Activated naive CD4-positive, alpha-beta T cell treated with anti-CD3 and anti-CD28 coated beads for 36 hours (primary cell): ENCODE data around the gene FUT1. TPM values are rescaled to one million over a fixed set of nuclear protein-coding genes. Genes with fewer than 3 reads are reported as not detected.
"Not testable (repeated sequence)": the region's sequence is repeated elsewhere in the genome, so short reads cannot be mapped to it uniquely, and the experiment has no call there.

Source experiments
- CTCF ChIA-PET: fragments of 350-600 bp; sonication (Branson Sonifier 250); formaldehyde crosslinking; loops from one replicate; lab custom pipeline; 2021; ENCODE audit warnings: antibody characterized with exemption; lab: Charles Lee
- DNase-seq: peaks from one replicate; pipeline ENCODE4 v3.0.0-alpha.2; 2020
- H3K27ac Mint-ChIP-seq: one replicate; pipeline ENCODE4 v1.8.0; 2021; ENCODE audit warnings: mild to moderate bottlenecking, mixed read lengths
- H3K27me3 Mint-ChIP-seq: one replicate; pipeline ENCODE4 v1.8.0; 2021; ENCODE audit warnings: low read depth, mixed read lengths
- H3K36me3 Mint-ChIP-seq: one replicate; pipeline ENCODE4 v1.8.0; 2021; ENCODE audit warnings: low read depth, mixed read lengths
- H3K4me1 Mint-ChIP-seq: one replicate; pipeline ENCODE4 v1.8.0; 2021; ENCODE audit warnings: low read depth, mixed read lengths
- H3K4me3 Mint-ChIP-seq: one replicate; pipeline ENCODE4 v1.8.0; 2021; ENCODE audit warnings: mild to moderate bottlenecking, moderate library complexity, mixed read lengths
- H3K9me3 Mint-ChIP-seq: one replicate; pipeline ENCODE4 v1.8.0; 2021; ENCODE audit warnings: mixed read lengths
- intact Hi-C: fragments of 100-400 bp; cut with micrococcal nuclease; formaldehyde crosslinking; loops from one replicate; pipeline ENCODE4 v1.15.1; 2023
- total RNA-seq, 2 experiments: library from RNA; stranded (reverse); gene quantifications; one replicate each; pipeline ENCODE4 v1.2.3, GENCODE V29; 2021

FUT1 gene
- total RNA-seq, 2 experiments from 2014 or later, result 0.07 to 0.12 TPM

GRCh38 chr19:48786422-48786821 is 34.0 kb upstream of the FUT1 start:
- CTCF ChIA-PET, result interaction anchor here (0.7 to 8.5 kb wide), 4 partner anchors 13 to 78 kb away, joined by 3 to 121 read pairs (median 3); no protein-coding TSS in a partner anchor
- H3K27ac Mint-ChIP-seq, H3K4me3 Mint-ChIP-seq, H3K9me3 Mint-ChIP-seq, intact Hi-C loops, DNase-seq, H3K27me3 Mint-ChIP-seq, H3K4me1 Mint-ChIP-seq, H3K36me3 Mint-ChIP-seq: not testable (repeated sequence)

- H3K9me3 Mint-ChIP-seq, result no peaks in the 10 kb centered on the region
- no peaks in the 10 kb centered on the region for H3K36me3 Mint-ChIP-seq
- H3K27ac Mint-ChIP-seq, result no peak overlapping the region
- H3K4me1 Mint-ChIP-seq, result peaks cover 2% of the 10 kb centered on the region
- DNase-seq, result no peak
- CTCF ChIA-PET, result interaction anchor here (0.6 to 8.5 kb wide), 6 partner anchors 11 to 186 kb away, joined by 3 to 121 read pairs (median 4); no protein-coding TSS in a partner anchor
- intact Hi-C loops, result no loop called here
- peaks cover 3% of the 10 kb centered on the region for H3K27me3 Mint-ChIP-seq
- no peak overlapping the region for H3K4me3 Mint-ChIP-seq
Measured at GRCh38 chr19:48784527-48784926, 32.1 kb upstream of the FUT1 start.

- intact Hi-C loops, result no loop called here
- H3K4me3 Mint-ChIP-seq, result no peak overlapping the region
- H3K36me3 Mint-ChIP-seq, result no peaks in the 10 kb centered on the region
- no peaks in the 10 kb centered on the region for H3K9me3 Mint-ChIP-seq
- CTCF ChIA-PET, result interaction anchor here (1.2 kb wide), 1 partner anchor 14 kb away, joined by 3 read pairs; no protein-coding TSS in a partner anchor
- no peak overlapping the region for H3K27ac Mint-ChIP-seq
- H3K4me1 Mint-ChIP-seq, result peaks cover 2% of the 10 kb centered on the region
- peaks cover 3% of the 10 kb centered on the region for H3K27me3 Mint-ChIP-seq
- no peak for DNase-seq
Measured at GRCh38 chr19:48780631-48781391, 28.4 kb upstream of the FUT1 start.

- Mint-ChIP-seq H3K4me3 (no peak overlapping the region), H3K9me3 (no peaks in the 10 kb centered on the region), H3K36me3 (no peaks in the 10 kb centered on the region), H3K27me3 (peaks cover 3% of the 10 kb centered on the region), H3K4me1 (peaks cover 2% of the 10 kb centered on the region), H3K27ac (no peak overlapping the region)
- CTCF ChIA-PET, result interaction anchor here (1.2 to 1.6 kb wide), 3 partner anchors 8 to 65 kb away, joined by 3 to 9 read pairs (median 3); no protein-coding TSS in a partner anchor
- no peak for DNase-seq
- intact Hi-C loops, result no loop called here
Measured at GRCh38 chr19:48779636-48780035, 27.2 kb upstream of the FUT1 start.

GRCh38 chr19:48777720-48778119 is 25.3 kb upstream of the FUT1 start:
- DNase-seq, result no peak
- no peaks in the 10 kb centered on the region for H3K36me3 Mint-ChIP-seq
- H3K27ac Mint-ChIP-seq, result no peak overlapping the region
- CTCF ChIA-PET, result no interaction called here
- peaks cover 2% of the 10 kb centered on the region for H3K4me1 Mint-ChIP-seq
- intact Hi-C loops, result no loop called here
- H3K4me3 Mint-ChIP-seq, result no peak overlapping the region
- peaks cover 3% of the 10 kb centered on the region for H3K27me3 Mint-ChIP-seq
- H3K9me3 Mint-ChIP-seq, result no peaks in the 10 kb centered on the region

GRCh38 chr19:48777139-48777538 is 24.7 kb upstream of the FUT1 start:
- CTCF ChIA-PET, result no interaction called here
- H3K27me3 Mint-ChIP-seq, result peaks cover 2% of the 10 kb centered on the region
- H3K4me1 Mint-ChIP-seq, result no peaks in the 10 kb centered on the region
- no peaks in the 10 kb centered on the region for H3K9me3 Mint-ChIP-seq
- no peak overlapping the region for H3K27ac Mint-ChIP-seq
- no peaks in the 10 kb centered on the region for H3K36me3 Mint-ChIP-seq
- no peak overlapping the region for H3K4me3 Mint-ChIP-seq
- no peak for DNase-seq
- intact Hi-C loops, result no loop called here

- Mint-ChIP-seq H3K36me3 (no peaks in the 10 kb centered on the region), H3K27ac (no peak overlapping the region), H3K27me3 (peaks cover 6% of the 10 kb centered on the region), H3K4me1 (no peaks in the 10 kb centered on the region), H3K4me3 (no peak overlapping the region), H3K9me3 (no peaks in the 10 kb centered on the region)
- CTCF ChIA-PET, result interaction anchor here (0.9 kb wide), 1 partner anchor 15 kb away, joined by 3 read pairs; no protein-coding TSS in a partner anchor
- intact Hi-C loops, result no loop called here
- DNase-seq, result no peak
Measured at GRCh38 chr19:48772503-48772953, 20.1 kb upstream of the FUT1 start.

- H3K9me3 Mint-ChIP-seq, result no peaks in the 10 kb centered on the region
- no peak for DNase-seq
- no peak overlapping the region for H3K27ac Mint-ChIP-seq
- no peaks in the 10 kb centered on the region for H3K4me1 Mint-ChIP-seq
- peaks cover 6% of the 10 kb centered on the region for H3K27me3 Mint-ChIP-seq
- no peaks in the 10 kb centered on the region for H3K36me3 Mint-ChIP-seq
- no peak overlapping the region for H3K4me3 Mint-ChIP-seq
- intact Hi-C loops, result no loop called here
- CTCF ChIA-PET, result no interaction called here
Measured at GRCh38 chr19:48770734-48771472, 18.5 kb upstream of the FUT1 start.

GRCh38 chr19:48770266-48770665 is 17.8 kb upstream of the FUT1 start:
- Mint-ChIP-seq H3K36me3 (no peaks in the 10 kb centered on the region), H3K4me1 (no peaks in the 10 kb centered on the region), H3K4me3 (no peak overlapping the region), H3K27me3 (peaks cover 6% of the 10 kb centered on the region), H3K9me3 (no peaks in the 10 kb centered on the region), H3K27ac (no peak overlapping the region)
- DNase-seq, result no peak
- intact Hi-C loops, result no loop called here
- CTCF ChIA-PET, result interaction anchor here (0.7 kb wide), 2 partner anchors 25 to 45 kb away, joined by 3 read pairs; no protein-coding TSS in a partner anchor

- intact Hi-C loops, result no loop called here
- Mint-ChIP-seq H3K4me3 (no peak overlapping the region), H3K27me3 (peaks cover 6% of the 10 kb centered on the region), H3K4me1 (no peaks in the 10 kb centered on the region), H3K27ac (no peak overlapping the region), H3K36me3 (no peaks in the 10 kb centered on the region), H3K9me3 (no peaks in the 10 kb centered on the region)
- DNase-seq, result no peak
- CTCF ChIA-PET, result interaction anchor here (0.7 kb wide), 4 partner anchors 26 to 233 kb away, joined by 3 to 5 read pairs (median 3); no protein-coding TSS in a partner anchor
Measured at GRCh38 chr19:48768994-48769713, 16.7 kb upstream of the FUT1 start.

GRCh38 chr19:48768171-48768753 is 15.8 kb upstream of the FUT1 start:
- H3K4me3 Mint-ChIP-seq, H3K9me3 Mint-ChIP-seq, H3K27me3 Mint-ChIP-seq, intact Hi-C loops, H3K36me3 Mint-ChIP-seq, H3K4me1 Mint-ChIP-seq, DNase-seq, H3K27ac Mint-ChIP-seq: not testable (repeated sequence)
- CTCF ChIA-PET, result interaction anchor here (0.7 kb wide), 1 partner anchor 233 kb away, joined by 5 read pairs; no protein-coding TSS in a partner anchor
